Activated CD8-positive, alpha-beta T cell treated with anti-CD3 and anti-CD28 coated beads for 36 hours (primary cell): ENCODE measurements around the gene KERA. TPM values are rescaled to one million over a fixed set of nuclear protein-coding genes. Genes with fewer than 3 reads are reported as not detected.

Source experiments
- ATAC-seq: fragments of 200-7000 bp; cut with Tn5 transposase; one replicate; pipeline ENCODE4 v1.10.0; 2021; ENCODE audit warnings: mild to moderate bottlenecking, moderate library complexity
- CTCF ChIA-PET: fragments of 350-600 bp; sonication (Branson Sonifier 250); formaldehyde crosslinking; loops from one replicate; lab custom pipeline; 2021; ENCODE audit warnings: antibody characterized with exemption; lab: Charles Lee
- POLR2A ChIA-PET: fragments of 350-600 bp; sonication (Branson Sonifier 250); formaldehyde crosslinking; loops from one replicate; lab custom pipeline; 2021; ENCODE audit warnings: antibody characterized with exemption; lab: Charles Lee
- DNase-seq: peaks from one replicate; pipeline ENCODE4 v3.0.0-alpha.2; 2020
- H3K27ac Mint-ChIP-seq: one replicate; pipeline ENCODE4 v1.8.0; 2021; ENCODE audit warnings: mild to moderate bottlenecking, mixed read lengths
- H3K27me3 Mint-ChIP-seq: one replicate; pipeline ENCODE4 v1.8.0; 2021; ENCODE audit warnings: mixed read lengths
- H3K36me3 Mint-ChIP-seq: one replicate; pipeline ENCODE4 v1.8.0; 2021; ENCODE audit warnings: low read depth, mixed read lengths
- H3K4me1 Mint-ChIP-seq: one replicate; pipeline ENCODE4 v1.8.0; 2021; ENCODE audit warnings: low read depth, mixed read lengths
- H3K4me3 Mint-ChIP-seq: one replicate; pipeline ENCODE4 v1.8.0; 2021; ENCODE audit warnings: mild to moderate bottlenecking, moderate library complexity, mixed read lengths
- H3K9me3 Mint-ChIP-seq: one replicate; pipeline ENCODE4 v1.8.0; 2021; ENCODE audit warnings: mixed read lengths
- CTCF ChIP-seq: fragments of 200-600 bp; IDR thresholded peaks from one replicate; pipeline ENCODE4 v1.8.0; 2022; ENCODE audit warnings: antibody characterized with exemption, mild to moderate bottlenecking
- intact Hi-C: fragments of 100-400 bp; cut with micrococcal nuclease; formaldehyde crosslinking; loops from one replicate; pipeline ENCODE4 v1.10.0; 2022
- total RNA-seq, 2 experiments: library from RNA; stranded (reverse); gene quantifications; one replicate each; pipeline ENCODE4 v1.2.3, GENCODE V29; 2021

KERA gene
- total RNA-seq, 2 experiments from 2014 or later, result not detected

- ATAC-seq, result no peak
- intact Hi-C loops, result no loop called here
- no peak for DNase-seq
- no peaks in the 10 kb centered on the region for H3K4me1 Mint-ChIP-seq
- H3K9me3 Mint-ChIP-seq, result no peaks in the 10 kb centered on the region
- peaks cover 1% of the 10 kb centered on the region for H3K27me3 Mint-ChIP-seq
- H3K27ac Mint-ChIP-seq, result no peak overlapping the region
- no peaks in the 10 kb centered on the region for H3K36me3 Mint-ChIP-seq
- TF ChIP-seq CTCF, result no peak
- POLR2A ChIA-PET, result no interaction called here
- CTCF ChIA-PET, result no interaction called here
- no peak overlapping the region for H3K4me3 Mint-ChIP-seq
Measured at GRCh38 chr12:91065396-91065795, 7.6 kb upstream of the KERA start.

GRCh38 chr12:91064640-91065039 is 6.8 kb upstream of the KERA start:
- no peak overlapping the region for H3K27ac Mint-ChIP-seq
- TF ChIP-seq CTCF, result no peak
- H3K27me3 Mint-ChIP-seq, result peaks cover 1% of the 10 kb centered on the region
- POLR2A ChIA-PET, result no interaction called here
- no peaks in the 10 kb centered on the region for H3K9me3 Mint-ChIP-seq
- no peak overlapping the region for H3K4me3 Mint-ChIP-seq
- CTCF ChIA-PET, result no interaction called here
- ATAC-seq (no peak), DNase-seq (no peak)
- intact Hi-C loops, result no loop called here
- H3K4me1 Mint-ChIP-seq, result no peaks in the 10 kb centered on the region
- no peaks in the 10 kb centered on the region for H3K36me3 Mint-ChIP-seq

GRCh38 chr12:91061091-91061490 is 3.3 kb upstream of the KERA start:
- CTCF ChIA-PET, result interaction anchor here (0.9 kb wide), 1 partner anchor 12 kb away, joined by 3 read pairs; no protein-coding TSS in a partner anchor
- POLR2A ChIA-PET, result no interaction called here
- H3K36me3 Mint-ChIP-seq, result no peaks in the 10 kb centered on the region
- ATAC-seq, result no peak
- no peak overlapping the region for H3K27ac Mint-ChIP-seq
- no peaks in the 10 kb centered on the region for H3K27me3 Mint-ChIP-seq
- no peak overlapping the region for H3K4me3 Mint-ChIP-seq
- intact Hi-C loops, result no loop called here
- DNase-seq, result no peak
- H3K4me1 Mint-ChIP-seq, result no peaks in the 10 kb centered on the region
- no peak for TF ChIP-seq CTCF
- H3K9me3 Mint-ChIP-seq, result no peaks in the 10 kb centered on the region

GRCh38 chr12:91059211-91059610 is 1.4 kb upstream of the KERA start:
- no peak for ATAC-seq
- peaks cover 1% of the 10 kb centered on the region for H3K27me3 Mint-ChIP-seq
- no peak for DNase-seq
- CTCF ChIA-PET, result no interaction called here
- intact Hi-C loops, result no loop called here
- no peak overlapping the region for H3K27ac Mint-ChIP-seq
- H3K4me1 Mint-ChIP-seq, result no peaks in the 10 kb centered on the region
- POLR2A ChIA-PET, result no interaction called here
- no peak overlapping the region for H3K4me3 Mint-ChIP-seq
- H3K36me3 Mint-ChIP-seq, result no peaks in the 10 kb centered on the region
- no peak for TF ChIP-seq CTCF
- H3K9me3 Mint-ChIP-seq, result no peaks in the 10 kb centered on the region

- H3K9me3 Mint-ChIP-seq, result no peaks in the 10 kb centered on the region
- peaks cover 1% of the 10 kb centered on the region for H3K27me3 Mint-ChIP-seq
- H3K36me3 Mint-ChIP-seq, result no peaks in the 10 kb centered on the region
- CTCF ChIA-PET, result no interaction called here
- intact Hi-C loops, result no loop called here
- no peak overlapping the region for H3K4me3 Mint-ChIP-seq
- no peaks in the 10 kb centered on the region for H3K4me1 Mint-ChIP-seq
- no peak for TF ChIP-seq CTCF
- H3K27ac Mint-ChIP-seq, result no peak overlapping the region
- no peak for ATAC-seq
- no peak for DNase-seq
- POLR2A ChIA-PET, result no interaction called here
Measured at GRCh38 chr12:91058786-91059185, 962 bp upstream of the KERA start.
